B cell (primary cell): ENCODE data around the gene NCKAP1. TPM values are rescaled to one million over a fixed set of nuclear protein-coding genes. Genes with fewer than 3 reads are reported as not detected.

Experiments used
- ATAC-seq: fragments of 200-7000 bp; cut with Tn5 transposase; one replicate; pipeline ENCODE4 v1.10.0; 2021; ENCODE audit warnings: low read depth, mild to moderate bottlenecking, moderate number of reproducible peaks, moderate library complexity
- CTCF ChIA-PET: fragments of 350-600 bp; sonication (Branson Sonifier 250); formaldehyde crosslinking; loops from one replicate; lab custom pipeline; 2021; ENCODE audit warnings: antibody characterized with exemption, inconsistent platforms; lab: Charles Lee
- POLR2A ChIA-PET: fragments of 350-600 bp; sonication (Branson Sonifier 250); formaldehyde crosslinking; loops from one replicate; lab custom pipeline; 2021; ENCODE audit warnings: antibody characterized with exemption; lab: Charles Lee
- DNase-seq: peaks from one replicate; pipeline ENCODE4 v3.0.0; 2013
- H2AFZ ChIP-seq: 2 replicates; pipeline ENCODE4 v1.6.1; 2012; ENCODE audit warnings: mild to moderate bottlenecking, low read depth, low read length; ENCODE audit not compliant: insufficient read depth, poor library complexity, severe bottlenecking
- H3K27ac ChIP-seq, 2 donors: 1 replicate in 1 of 2; 2 replicates in 1 of 2; pipeline ENCODE4 v1.5.1; 2012 to 2013; ENCODE audit warnings: low read length in 2 of 2, mild to moderate bottlenecking in 2 of 2, moderate library complexity in 1 of 2
- H3K27me3 ChIP-seq, 4 experiments: fragments of 200-600 bp in 1 of 4; sonication (generic) in 1 of 4; replicated peaks in 1 of 4; 1 replicate in 2 of 4; 2 replicates in 2 of 4; pipeline versions ENCODE4 v1.6.1 to v1.7.0; 2013 to 2016; ENCODE audit warnings: low read length in 3 of 4, mild to moderate bottlenecking in 2 of 4, mixed read lengths in 1 of 4, moderate library complexity in 1 of 4; ENCODE audit not compliant: insufficient read depth in 4 of 4, control insufficient read depth in 3 of 4; ENCODE audit errors: control extremely low read depth in 1 of 4
- H3K36me3 ChIP-seq, 2 experiments: replicated peaks in 1 of 2; 1 replicate in 1 of 2; 2 replicates in 1 of 2; pipeline versions ENCODE4 v1.6.1 to v1.7.1; 2013; ENCODE audit warnings: low read length in 1 of 2; ENCODE audit not compliant: insufficient read depth in 2 of 2, control insufficient read depth in 1 of 2; ENCODE audit errors: control extremely low read depth in 1 of 2, extremely low read depth in 1 of 2
- H3K4me1 ChIP-seq, 2 donors: fragments of 200-600 bp in 1 of 2; sonication (generic) in 1 of 2; 1 replicate in 1 of 2; 2 replicates in 1 of 2; pipeline versions ENCODE4 v1.5.1 to v1.6.1; 2013 to 2017; ENCODE audit warnings: low read length in 2 of 2; ENCODE audit not compliant: control insufficient read depth in 2 of 2, insufficient read depth in 2 of 2
- H3K4me2 ChIP-seq: replicated peaks from 2 replicates; pipeline ENCODE3; 2012; ENCODE audit warnings: mild to moderate bottlenecking, low read depth, low read length; ENCODE audit not compliant: poor library complexity, severe bottlenecking
- H3K4me3 ChIP-seq, 5 experiments: fragments of 200-600 bp in 1 of 5; sonication (generic) in 1 of 5; 1 replicate in 3 of 5; 2 replicates in 2 of 5; pipeline versions ENCODE4 v1.5.1 to v1.7.0; 2011 to 2016; ENCODE audit warnings: low read length in 4 of 5, mild to moderate bottlenecking in 4 of 5, low read depth in 2 of 5, control low read depth in 1 of 5, moderate library complexity in 1 of 5; ENCODE audit not compliant: insufficient read depth in 1 of 5; ENCODE audit errors: control extremely low read depth in 1 of 5, extremely low read depth in 1 of 5
- H3K79me2 ChIP-seq: fragments of 200-600 bp; sonication (generic); one replicate; pipeline ENCODE4 v1.6.0; 2016; ENCODE audit warnings: low read length; ENCODE audit not compliant: control insufficient read depth, insufficient read depth
- H3K9ac ChIP-seq: fragments of 200-600 bp; sonication (generic); 2 replicates; pipeline ENCODE4 v1.6.1; 2017; ENCODE audit warnings: mild to moderate bottlenecking, low read length, moderate library complexity
- H3K9me3 ChIP-seq, 3 donors: one replicate each; pipeline versions ENCODE4 v1.6.1 to v1.7.1; 2013; ENCODE audit warnings: low read length in 2 of 3; ENCODE audit not compliant: control insufficient read depth in 2 of 3, insufficient read depth in 1 of 3; ENCODE audit errors: control extremely low read depth in 1 of 3
- H4K20me1 ChIP-seq: 2 replicates; pipeline ENCODE4 v1.6.0; 2012; ENCODE audit warnings: mild to moderate bottlenecking, low read length; ENCODE audit not compliant: insufficient read depth, control insufficient read depth, poor library complexity, severe bottlenecking
- H3K27ac Mint-ChIP-seq: one replicate; pipeline ENCODE4 v1.8.0; 2021; ENCODE audit warnings: mixed read lengths
- H3K27me3 Mint-ChIP-seq: one replicate; pipeline ENCODE4 v1.8.0; 2021; ENCODE audit warnings: mixed read lengths
- H3K4me1 Mint-ChIP-seq: one replicate; pipeline ENCODE4 v1.8.0; 2021; ENCODE audit warnings: mixed read lengths
- H3K4me3 Mint-ChIP-seq: one replicate; pipeline ENCODE4 v1.8.0; 2021; ENCODE audit warnings: mixed read lengths
- H3K9me3 Mint-ChIP-seq: one replicate; pipeline ENCODE4 v1.8.0; 2022; ENCODE audit warnings: mixed read lengths; ENCODE audit not compliant: insufficient read depth
- CTCF ChIP-seq: fragments of 200-600 bp; IDR thresholded peaks from one replicate; pipeline ENCODE4 v1.8.0; 2022; ENCODE audit warnings: antibody characterized with exemption, mild to moderate bottlenecking
- EZH2 ChIP-seq: IDR thresholded peaks from 2 replicates; pipeline ENCODE4 v1.6.1; 2012; ENCODE audit warnings: borderline replicate concordance, low read depth, mild to moderate bottlenecking, moderate library complexity, low read length; ENCODE audit not compliant: insufficient read depth, poor library complexity, severe bottlenecking
- WGBS: methylation state at CpG from one replicate; pipeline ENCODE4 v1.1.5; 2013; ENCODE audit warnings: missing lambda C conversion rate; ENCODE audit not compliant: insufficient coverage; 5-methylcytosine and 5-hydroxymethylcytosine counted together
- intact Hi-C: fragments of 100-400 bp; cut with micrococcal nuclease; formaldehyde crosslinking; loops from one replicate; pipeline ENCODE4 v1.10.0; 2022
- polyA plus RNA-seq: library from polyadenylated mRNA; depleted of rRNA; stranded (reverse); fragments of >200 nt; gene quantifications from 2 replicates; pipeline ENCODE4 v1.2.3, GENCODE V29; 2012
- total RNA-seq, 2 donors: library from RNA; stranded (reverse); fragments of 120-200 nt in 1 of 2; gene quantifications; 1 replicate in 1 of 2; 2 replicates in 1 of 2; pipeline versions ENCODE4 v1.2.3 to v1.2.4, GENCODE V29; 2013 to 2022

Gene NCKAP1
- total and polyA plus RNA-seq, 2 donors (not counting 1 experiment from before 2014, with no cell fraction given), result 0.05 TPM; not detected in 1

- H3K79me2 ChIP-seq, result no peaks in the 10 kb centered on the region
- WGBS, result no CpG with 5 or more reads among the region's 1 CpG
- intact Hi-C loops, result no loop called here
- ChIA-PET POLR2A (no interaction called here), CTCF (no interaction called here)
- Mint-ChIP-seq H3K4me1 (no peaks in the 10 kb centered on the region), H3K27ac (no peak overlapping the region), H3K9me3 (no peaks in the 10 kb centered on the region), H3K4me3 (no peak overlapping the region), H3K27me3 (peaks cover 72% of the 10 kb centered on the region)
- ATAC-seq (no peak), DNase-seq (no peak)
- no peaks in the 10 kb centered on the region for H3K9me3 ChIP-seq
- H2AFZ ChIP-seq, result no peak overlapping the region
- no peak for TF ChIP-seq CTCF
- no peak for TF ChIP-seq EZH2
- no peaks in the 10 kb centered on the region for H3K4me1 ChIP-seq
- no peak overlapping the region for H3K4me3 ChIP-seq
- no peak overlapping the region for H3K27ac ChIP-seq
- no peak overlapping the region for H3K4me2 ChIP-seq
- no peaks in the 10 kb centered on the region for H3K36me3 ChIP-seq
- peaks cover 2 to 61% (median 29%) of the 10 kb centered on the region in 4 experiments for H3K27me3 ChIP-seq
- H3K9ac ChIP-seq, result no peak overlapping the region
- no peaks in the 10 kb centered on the region for H4K20me1 ChIP-seq
Observed at GRCh38 chr2:183027443-183027842, 10.8 kb downstream of the NCKAP1 start.

- no peak overlapping the region for H3K4me3 Mint-ChIP-seq
- DNase-seq, result no peak
- H3K27ac Mint-ChIP-seq, result no peak overlapping the region
- H3K27me3 ChIP-seq, result peaks cover 0 to 58% (median 20%) of the 10 kb centered on the region in 4 experiments
- intact Hi-C loops, result no loop called here
- no peak overlapping the region for H3K4me2 ChIP-seq
- no peak for ATAC-seq
- no CpG with 5 or more reads among the region's 2 CpGs for WGBS
- H3K9me3 Mint-ChIP-seq, result no peaks in the 10 kb centered on the region
- H3K9ac ChIP-seq, result no peak overlapping the region
- no peak overlapping the region for H3K4me3 ChIP-seq
- POLR2A ChIA-PET, result no interaction called here
- no peaks in the 10 kb centered on the region for H4K20me1 ChIP-seq
- H3K4me1 Mint-ChIP-seq, result no peaks in the 10 kb centered on the region
- H3K9me3 ChIP-seq, result no peaks in the 10 kb centered on the region
- peaks cover 69% of the 10 kb centered on the region for H3K27me3 Mint-ChIP-seq
- no peaks in the 10 kb centered on the region for H3K79me2 ChIP-seq
- no peak for TF ChIP-seq CTCF
- TF ChIP-seq EZH2, result no peak
- H3K36me3 ChIP-seq, result no peaks in the 10 kb centered on the region
- no peak overlapping the region for H2AFZ ChIP-seq
- CTCF ChIA-PET, result no interaction called here
- H3K27ac ChIP-seq, result no peak overlapping the region
- H3K4me1 ChIP-seq, result no peaks in the 10 kb centered on the region
Observed at GRCh38 chr2:183026424-183026823, 11.8 kb downstream of the NCKAP1 start.
